ENCODE results near the gene NPAS3. TPM values are rescaled to one million over a fixed set of nuclear protein-coding genes. Genes with fewer than 3 reads are reported as not detected.

NPAS3 gene
- total RNA-seq, 6 donors from 2014 or later = 0.30 to 0.77 (median 0.59) TPM; not detected in 2

DNA sequence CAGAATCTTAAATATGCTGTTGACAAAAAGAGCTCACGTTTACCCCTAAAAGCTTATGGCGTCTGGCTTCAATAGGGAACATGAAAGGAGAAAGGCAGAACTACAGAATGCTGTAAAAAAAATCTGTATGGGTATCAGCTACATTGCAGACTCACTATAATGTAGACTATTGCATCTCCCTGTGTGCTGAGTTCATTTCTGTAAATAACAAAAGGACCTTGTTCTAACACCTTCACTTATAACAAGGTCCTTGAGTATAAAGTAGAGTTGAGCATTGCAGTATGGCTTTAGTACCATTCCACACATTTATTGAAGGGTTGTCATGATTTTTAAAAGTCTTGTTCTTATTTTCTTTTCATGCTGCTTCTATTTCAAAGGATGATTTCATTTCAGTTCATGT lies 165.3 kb downstream of the NPAS3 start:
- WGBS, 2 donors = 58 to 63% methylated on average over 2 of the region's 2 CpGs
- no peak for DNase-seq
- no peaks in the 10 kb centered on the region for H3K9me3 ChIP-seq

DNA sequence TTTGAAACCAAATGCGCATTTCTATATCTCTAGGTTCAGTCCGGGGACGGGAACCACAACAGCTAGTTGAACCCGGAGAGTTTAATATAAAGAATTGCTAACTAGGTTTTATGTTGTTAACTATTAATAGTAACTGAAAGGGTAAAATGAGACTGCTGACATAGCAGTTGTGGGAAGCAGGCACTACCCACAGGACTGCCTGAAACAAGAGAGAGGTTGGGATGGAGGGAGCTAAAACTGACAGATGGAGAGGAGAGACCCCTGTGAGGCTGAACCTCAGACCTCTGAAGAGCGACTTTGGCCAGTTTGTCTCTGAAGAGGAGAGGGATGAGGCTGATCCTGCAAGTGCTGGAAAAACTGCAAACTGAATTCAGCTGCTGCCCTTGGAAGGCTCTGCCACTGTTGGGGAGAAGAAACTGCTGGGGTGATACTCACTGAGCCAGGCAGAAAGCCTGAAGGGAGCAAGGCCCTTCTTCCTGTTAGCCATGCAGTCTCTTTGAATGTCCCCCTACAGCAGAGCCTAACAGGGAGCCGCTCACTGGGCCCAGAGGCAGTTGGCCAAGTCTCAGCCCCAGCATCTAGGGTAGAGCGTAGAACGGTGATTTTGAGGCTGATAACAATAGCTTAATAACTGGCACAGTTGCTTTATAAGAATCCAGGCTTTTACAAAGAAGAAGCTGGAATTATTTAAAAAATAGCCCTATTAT lies 172.2 kb downstream of the NPAS3 start:
- H3K36me3 ChIP-seq = no peaks in the 10 kb centered on the region
- H3K27ac ChIP-seq = no peak overlapping the region
- DNase-seq (no peak), ATAC-seq (ENCODE audit: low FRiP score in 2 of 2) (no peak)
- WGBS, 2 donors = 76% methylated on average over 8 of the region's 8 CpGs
- no peaks in the 10 kb centered on the region for H3K4me1 ChIP-seq
- no peak overlapping the region for H3K4me3 ChIP-seq
- TF ChIP-seq POLR2AphosphoS5 (IDR thresholded peaks at IDR 0.05) = no peak
- TF ChIP-seq POLR2A (IDR thresholded peaks at IDR 0.05) = no peak
- TF ChIP-seq EP300 (IDR thresholded peaks at IDR 0.05) = no peak
- TF ChIP-seq, protein P1, sequence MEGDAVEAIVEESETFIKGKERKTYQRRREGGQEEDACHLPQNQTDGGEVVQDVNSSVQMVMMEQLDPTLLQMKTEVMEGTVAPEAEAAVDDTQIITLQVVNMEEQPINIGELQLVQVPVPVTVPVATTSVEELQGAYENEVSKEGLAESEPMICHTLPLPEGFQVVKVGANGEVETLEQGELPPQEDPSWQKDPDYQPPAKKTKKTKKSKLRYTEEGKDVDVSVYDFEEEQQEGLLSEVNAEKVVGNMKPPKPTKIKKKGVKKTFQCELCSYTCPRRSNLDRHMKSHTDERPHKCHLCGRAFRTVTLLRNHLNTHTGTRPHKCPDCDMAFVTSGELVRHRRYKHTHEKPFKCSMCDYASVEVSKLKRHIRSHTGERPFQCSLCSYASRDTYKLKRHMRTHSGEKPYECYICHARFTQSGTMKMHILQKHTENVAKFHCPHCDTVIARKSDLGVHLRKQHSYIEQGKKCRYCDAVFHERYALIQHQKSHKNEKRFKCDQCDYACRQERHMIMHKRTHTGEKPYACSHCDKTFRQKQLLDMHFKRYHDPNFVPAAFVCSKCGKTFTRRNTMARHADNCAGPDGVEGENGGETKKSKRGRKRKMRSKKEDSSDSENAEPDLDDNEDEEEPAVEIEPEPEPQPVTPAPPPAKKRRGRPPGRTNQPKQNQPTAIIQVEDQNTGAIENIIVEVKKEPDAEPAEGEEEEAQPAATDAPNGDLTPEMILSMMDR (IDR thresholded peaks at IDR 0.05) = no peak
- no peaks in the 10 kb centered on the region for H3K27me3 ChIP-seq
- H3K9me3 ChIP-seq = no peaks in the 10 kb centered on the region

More for the DNA sequence above, 165.3 kb downstream of the NPAS3 start:
- Histone ChIP-seq H3K36me3 (no peaks in the 10 kb centered on the region), H3K4me3 (no peak overlapping the region), H3K27me3 (no peaks in the 10 kb centered on the region), H3K27ac (no peak overlapping the region), H3K4me1 (no peaks in the 10 kb centered on the region)
- no peak for TF ChIP-seq POLR2A (IDR thresholded peaks at IDR 0.05)
- TF ChIP-seq, protein P1 (IDR thresholded peaks at IDR 0.05) = no peak
- TF ChIP-seq EP300 (IDR thresholded peaks at IDR 0.05) = no peak
- no peak for TF ChIP-seq POLR2AphosphoS5 (IDR thresholded peaks at IDR 0.05)
- ATAC-seq (ENCODE audit: low FRiP score in 2 of 2) = no peak

DNA sequence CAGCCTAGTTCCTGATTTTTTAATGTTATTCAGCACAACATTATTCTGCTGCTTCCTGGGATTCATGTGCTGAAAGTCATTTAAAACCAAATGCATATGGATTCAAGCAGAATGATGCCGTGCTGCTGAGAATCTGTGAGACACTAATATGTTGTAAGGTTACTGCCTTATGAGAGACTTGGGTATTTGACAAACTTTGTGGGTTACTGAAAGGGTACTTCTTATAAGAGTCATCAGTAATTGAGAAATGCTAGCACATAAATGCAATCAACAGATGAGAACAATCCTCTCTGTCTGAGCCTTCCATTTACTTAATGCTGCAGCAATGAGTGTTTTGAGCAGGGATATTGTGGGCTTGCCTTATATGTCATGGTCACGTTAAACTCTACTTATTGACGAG lies 175.7 kb downstream of the NPAS3 start:
- TF ChIP-seq, protein P1 (IDR thresholded peaks at IDR 0.05) = no peak
- no peak for TF ChIP-seq EP300 (IDR thresholded peaks at IDR 0.05)
- no peak for TF ChIP-seq POLR2A (IDR thresholded peaks at IDR 0.05)
- TF ChIP-seq POLR2AphosphoS5 (IDR thresholded peaks at IDR 0.05) = no peak

DNA sequence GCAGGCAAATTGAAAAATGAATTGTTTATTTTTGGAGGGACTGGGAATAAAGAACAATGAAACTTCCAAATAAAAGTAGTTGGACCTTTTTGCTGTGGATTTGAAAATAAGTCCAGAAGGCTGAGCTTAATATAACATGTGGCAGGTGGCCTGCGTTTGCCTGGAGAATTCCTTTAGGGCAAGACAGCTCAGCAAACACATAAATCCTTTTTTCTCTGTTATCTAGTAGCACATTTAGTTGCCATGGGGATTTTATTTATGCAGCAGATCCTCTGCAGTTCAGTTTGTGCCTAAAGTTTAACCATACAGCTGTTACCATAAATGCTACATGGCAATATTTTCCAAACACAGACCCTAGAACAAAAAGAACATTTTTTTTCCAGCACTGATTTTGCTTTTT lies 180.0 kb downstream of the NPAS3 start:
- no peak for ATAC-seq (ENCODE audit: low FRiP score in 2 of 2)
- Histone ChIP-seq H3K4me1 (no peaks in the 10 kb centered on the region), H3K27ac (no peak overlapping the region), H3K36me3 (no peaks in the 10 kb centered on the region), H3K9me3 (no peaks in the 10 kb centered on the region), H3K27me3 (no peaks in the 10 kb centered on the region), H3K4me3 (no peak overlapping the region)
- 32 to 50% methylated on average over 1 of the region's 1 CpG for WGBS, 2 donors
- DNase-seq = no peak
- TF ChIP-seq POLR2A (IDR thresholded peaks at IDR 0.05) = no peak
- no peak for TF ChIP-seq POLR2AphosphoS5 (IDR thresholded peaks at IDR 0.05)
- TF ChIP-seq EP300 (IDR thresholded peaks at IDR 0.05) = no peak
- TF ChIP-seq, protein P1 (IDR thresholded peaks at IDR 0.05) = no peak

More for the DNA sequence above, 175.7 kb downstream of the NPAS3 start:
- H3K27me3 ChIP-seq = no peaks in the 10 kb centered on the region
- no peak for ATAC-seq (ENCODE audit: low FRiP score in 2 of 2)
- WGBS, 2 donors = 86 to 94% methylated on average over 3 of the region's 3 CpGs
- no peak for DNase-seq
- H3K4me1 ChIP-seq = no peaks in the 10 kb centered on the region
- H3K36me3 ChIP-seq = no peaks in the 10 kb centered on the region
- H3K4me3 ChIP-seq = no peak overlapping the region
- no peaks in the 10 kb centered on the region for H3K9me3 ChIP-seq
- H3K27ac ChIP-seq = no peak overlapping the region

DNA sequence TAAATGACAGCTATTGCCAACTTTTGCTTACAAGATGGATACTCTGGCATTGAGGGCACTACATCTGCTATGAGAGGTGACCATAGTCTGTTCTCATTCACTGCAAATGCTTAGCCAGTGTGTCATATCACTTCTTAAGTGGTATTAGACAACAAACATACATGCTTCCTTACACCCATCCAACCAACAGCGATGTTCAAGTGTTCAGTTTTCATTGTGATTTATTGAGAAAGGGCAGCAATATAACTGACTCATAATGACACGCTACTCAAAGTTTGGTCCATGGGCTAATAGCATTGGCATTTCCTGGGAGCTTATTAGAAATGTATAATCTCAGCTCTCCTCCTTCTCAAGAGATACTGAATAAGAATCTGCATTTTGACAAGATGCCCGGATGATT lies 181.7 kb downstream of the NPAS3 start:
- DNase-seq = no peak
- no peaks in the 10 kb centered on the region for H3K4me1 ChIP-seq
- H3K27me3 ChIP-seq = no peaks in the 10 kb centered on the region
- H3K27ac ChIP-seq = no peak overlapping the region
- TF ChIP-seq, protein P1 (IDR thresholded peaks at IDR 0.05) = no peak
- TF ChIP-seq EP300 (IDR thresholded peaks at IDR 0.05) = no peak
- no peak for TF ChIP-seq POLR2A (IDR thresholded peaks at IDR 0.05)
- TF ChIP-seq POLR2AphosphoS5 (IDR thresholded peaks at IDR 0.05) = no peak
- H3K36me3 ChIP-seq = no peaks in the 10 kb centered on the region
- no peaks in the 10 kb centered on the region for H3K9me3 ChIP-seq
- 80 to 95% methylated on average over 3 of the region's 3 CpGs for WGBS, 2 donors
- no peak overlapping the region for H3K4me3 ChIP-seq
- ATAC-seq (ENCODE audit: low FRiP score in 2 of 2) = no peak
